Bronchial epithelial cell (primary cell): Measurements from ENCODE around the gene VWA3A. TPM values are rescaled to one million over a fixed set of nuclear protein-coding genes. Genes with fewer than 3 reads are reported as not detected.
"Not testable (repeated sequence)": the region's sequence is repeated elsewhere in the genome, so short reads cannot be mapped to it uniquely, and the experiment has no call there.

Experiments used
- DNase-seq: peaks from one replicate; pipeline ENCODE4 v3.0.0-alpha.2; 2010; ENCODE audit warnings: low read depth
- FAIRE-seq: peaks from 2 replicates; lab custom pipeline; 2011; peaks lifted over from hg19 to GRCh38; lab: Jason Lieb, UNC
- H3K27me3 ChIP-seq: 2 replicates; pipeline ENCODE4 v1.5.1; 2011; ENCODE audit warnings: low read length; ENCODE audit not compliant: control insufficient read depth, insufficient read depth
- H3K36me3 ChIP-seq: 2 replicates; pipeline ENCODE4 v1.5.1; 2011; ENCODE audit warnings: low read length; ENCODE audit not compliant: control insufficient read depth, insufficient read depth
- H3K4me3 ChIP-seq: 2 replicates; pipeline ENCODE4 v1.5.1; 2011; ENCODE audit warnings: mild to moderate bottlenecking, low read depth, low read length, control low read depth
- CTCF ChIP-seq: IDR thresholded peaks from 2 replicates; pipeline ENCODE4 v1.5.1; 2011; ENCODE audit warnings: mild to moderate bottlenecking, moderate library complexity, low read length, control low read depth, inconsistent platforms; ENCODE audit not compliant: insufficient read depth, severe bottlenecking
- total RNA-seq: library from RNA; depleted of rRNA; stranded (reverse); fragments of >200 nt; gene quantifications from 2 replicates; pipeline ENCODE4 v1.2.1, GENCODE V29; 2014

Gene VWA3A
- total RNA-seq, 1 donor from 2014 or later: under 0.01 TPM

DNA sequence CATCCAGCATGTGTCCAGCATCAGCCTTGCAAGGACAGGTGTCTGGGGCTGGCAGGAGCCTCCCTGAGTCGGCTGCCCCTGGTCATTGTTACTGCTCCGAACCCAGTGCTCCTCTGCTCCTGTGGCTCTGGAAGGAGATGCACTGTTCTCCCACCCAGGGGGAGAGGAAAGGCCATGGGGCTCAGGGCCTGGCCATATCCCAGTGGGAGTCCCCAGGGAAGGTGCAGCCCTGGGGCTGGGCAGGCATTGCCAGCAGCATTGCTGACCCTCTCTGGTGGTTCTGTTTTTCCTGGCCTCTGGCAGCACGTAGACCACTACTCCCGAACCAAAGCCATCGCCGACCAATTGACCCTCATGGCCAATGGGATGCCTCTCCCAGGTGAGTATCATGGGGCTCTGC is 79.6 kb downstream of the VWA3A start:
- TF ChIP-seq CTCF: no peak
- no peak for FAIRE-seq
- Histone ChIP-seq H3K36me3 (no peaks in the 10 kb centered on the region), H3K27me3 (no peaks in the 10 kb centered on the region), H3K4me3 (no peak overlapping the region)
- no peak for DNase-seq

DNA sequence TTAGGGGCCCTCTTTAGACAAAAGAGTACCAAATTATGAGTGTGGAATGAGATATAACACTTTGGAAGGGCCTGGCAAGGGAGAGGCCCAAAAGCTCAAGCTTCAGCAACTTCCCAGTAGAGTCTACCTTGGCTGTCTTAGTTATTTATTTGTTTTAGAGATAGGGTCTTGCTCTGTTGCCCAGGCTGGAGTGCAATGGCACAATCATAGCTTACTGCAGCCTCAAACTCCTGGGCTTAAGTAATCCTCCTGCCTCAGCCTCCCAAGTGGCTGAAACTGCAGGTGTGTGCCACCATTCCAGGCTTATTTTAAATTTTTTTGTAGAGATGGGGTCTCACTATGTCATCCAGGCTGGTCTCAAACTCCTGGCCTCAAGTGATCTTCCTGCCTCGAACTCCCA is 80.3 kb downstream of the VWA3A start:
- not testable (repeated sequence) for H3K36me3 ChIP-seq, H3K4me3 ChIP-seq, H3K27me3 ChIP-seq, DNase-seq, FAIRE-seq

DNA sequence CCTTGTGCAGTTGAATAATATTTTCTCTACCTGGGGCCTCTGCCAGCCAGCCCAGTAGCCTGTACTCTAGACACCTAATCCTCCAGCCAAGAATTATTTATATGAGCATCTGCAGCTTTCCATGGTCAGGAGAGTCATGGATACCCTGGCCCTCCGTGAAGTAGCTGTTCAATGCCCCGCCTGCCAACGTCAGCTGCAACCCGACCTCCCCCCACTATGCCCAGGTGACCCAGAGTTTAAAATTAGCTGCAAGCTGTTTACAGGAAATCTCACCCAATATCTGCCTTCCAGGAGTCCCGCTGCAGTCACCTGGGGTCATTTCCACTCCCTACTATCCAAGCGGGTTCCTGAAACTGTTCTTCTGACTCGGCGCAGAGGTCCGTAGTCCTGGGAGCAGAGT is 82.3 kb downstream of the VWA3A start:
- FAIRE-seq: no peak
- no peak for DNase-seq
- no peaks in the 10 kb centered on the region for H3K27me3 ChIP-seq
- no peak overlapping the region for H3K4me3 ChIP-seq
- TF ChIP-seq CTCF: no peak
- H3K36me3 ChIP-seq: no peaks in the 10 kb centered on the region

- TF ChIP-seq CTCF: no peak
- Histone ChIP-seq H3K36me3 (no peaks in the 10 kb centered on the region), H3K27me3 (peaks cover 2% of the 10 kb centered on the region), H3K4me3 (no peak overlapping the region)
- DNase-seq: no peak
- no peak for FAIRE-seq
Measured at GRCh38 chr16:22177968-22178930, 85.9 kb downstream of the VWA3A start.

DNA sequence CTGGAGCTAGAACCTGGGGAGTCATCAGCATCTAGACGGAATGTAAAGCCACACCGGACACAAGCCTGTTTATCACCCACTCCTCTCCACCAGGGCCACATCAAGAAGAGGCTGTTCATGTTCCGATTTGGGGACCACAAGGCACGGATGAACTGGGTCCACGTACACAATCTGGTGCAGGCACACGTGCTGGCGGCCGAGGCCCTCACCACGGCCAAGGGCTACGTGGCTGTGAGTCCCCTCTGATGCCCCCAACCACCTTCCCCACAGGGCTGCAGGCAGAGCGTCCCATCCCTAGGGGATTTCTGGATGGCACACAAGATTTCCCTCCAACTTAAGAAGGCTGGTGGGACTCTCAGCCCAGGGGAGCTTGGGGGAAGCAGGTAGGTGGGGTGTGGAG is 89.1 kb downstream of the VWA3A start:
- DNase-seq (no peak), FAIRE-seq (no peak)
- TF ChIP-seq CTCF: no peak
- H3K36me3 ChIP-seq: no peaks in the 10 kb centered on the region
- H3K4me3 ChIP-seq: no peak overlapping the region
- H3K27me3 ChIP-seq: peaks cover 4% of the 10 kb centered on the region

DNA sequence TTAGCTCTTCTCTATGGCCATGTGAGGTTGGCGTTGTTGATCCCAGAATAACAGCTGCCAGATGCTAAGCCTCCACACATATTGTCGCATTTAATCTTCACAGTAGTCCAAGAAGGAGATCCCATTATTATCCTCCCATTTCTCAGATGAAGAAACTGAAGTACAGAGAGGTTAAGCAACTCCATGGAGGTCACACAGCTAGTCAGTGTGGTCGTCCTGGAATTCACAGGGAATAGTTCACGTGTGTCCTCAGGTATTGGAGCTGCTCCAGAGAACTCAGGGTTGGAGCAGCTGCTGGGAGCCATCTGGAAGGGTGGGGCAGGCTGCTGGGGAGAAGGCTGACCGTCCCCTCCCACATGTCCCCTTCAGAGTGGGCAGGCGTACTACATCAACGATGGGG is 89.5 kb downstream of the VWA3A start:
- FAIRE-seq (peak; percentile 58), DNase-seq (no peak)
- no peak for TF ChIP-seq CTCF
- no peaks in the 10 kb centered on the region for H3K36me3 ChIP-seq
- H3K27me3 ChIP-seq: peaks cover 4% of the 10 kb centered on the region
- no peak overlapping the region for H3K4me3 ChIP-seq
